Sigmoid colon (tissue), 4 donors: ENCODE results near the gene HOXB2.

Experiments
- EP300 ChIP-seq, 4 donors: sonication (generic); formaldehyde crosslinking; IDR thresholded peaks; one replicate each; pipeline ENCODE4 v1.6.1; 2017; ENCODE audit warnings: antibody characterized with exemption in 4 of 4
- TF ChIP-seq, protein P1 (sequence below), 4 experiments: fragments of 450-650 bp in 3 of 4; fragments of 200-600 bp in 1 of 4; IDR thresholded peaks; one replicate each; pipeline ENCODE4 v1.5.1; 2016 to 2019; ENCODE audit warnings: antibody characterized with exemption in 4 of 4, mild to moderate bottlenecking in 3 of 4, moderate library complexity in 2 of 4

DNA sequence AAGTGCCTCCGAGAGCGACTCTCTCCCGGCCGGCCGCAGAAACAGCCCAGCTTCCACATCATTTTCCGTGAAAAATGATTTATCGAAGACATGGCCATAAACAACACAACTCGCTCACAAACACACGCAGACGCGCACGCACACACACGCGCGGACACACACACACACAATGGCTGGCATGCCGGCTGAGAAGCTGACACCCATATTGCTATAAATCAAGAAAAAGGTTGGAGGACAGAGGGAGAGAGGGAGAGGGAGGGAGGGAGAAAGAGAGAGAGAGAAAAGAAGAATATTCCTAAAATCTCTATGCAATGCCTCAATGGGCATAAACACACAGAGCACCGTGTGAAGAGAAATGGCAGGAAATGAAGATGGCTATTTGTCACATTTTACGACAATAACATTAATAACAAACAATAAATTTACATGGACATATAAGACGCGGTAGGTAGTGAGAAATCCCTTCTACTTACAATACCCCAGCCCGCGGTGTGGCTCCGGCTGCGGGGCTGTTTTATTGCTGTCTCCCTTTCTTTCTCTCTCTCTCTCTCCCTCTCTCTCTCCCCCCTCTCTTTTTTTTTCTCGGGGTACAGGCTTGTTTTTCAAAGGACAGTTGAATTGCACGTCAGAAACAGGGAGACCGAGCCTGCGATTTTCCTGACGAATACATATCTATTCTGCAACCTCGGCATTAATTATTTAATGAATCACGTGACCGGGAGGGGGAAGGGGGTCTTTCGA is 23.8 kb upstream of the HOXB2 start:
- TF ChIP-seq, protein P1, sequence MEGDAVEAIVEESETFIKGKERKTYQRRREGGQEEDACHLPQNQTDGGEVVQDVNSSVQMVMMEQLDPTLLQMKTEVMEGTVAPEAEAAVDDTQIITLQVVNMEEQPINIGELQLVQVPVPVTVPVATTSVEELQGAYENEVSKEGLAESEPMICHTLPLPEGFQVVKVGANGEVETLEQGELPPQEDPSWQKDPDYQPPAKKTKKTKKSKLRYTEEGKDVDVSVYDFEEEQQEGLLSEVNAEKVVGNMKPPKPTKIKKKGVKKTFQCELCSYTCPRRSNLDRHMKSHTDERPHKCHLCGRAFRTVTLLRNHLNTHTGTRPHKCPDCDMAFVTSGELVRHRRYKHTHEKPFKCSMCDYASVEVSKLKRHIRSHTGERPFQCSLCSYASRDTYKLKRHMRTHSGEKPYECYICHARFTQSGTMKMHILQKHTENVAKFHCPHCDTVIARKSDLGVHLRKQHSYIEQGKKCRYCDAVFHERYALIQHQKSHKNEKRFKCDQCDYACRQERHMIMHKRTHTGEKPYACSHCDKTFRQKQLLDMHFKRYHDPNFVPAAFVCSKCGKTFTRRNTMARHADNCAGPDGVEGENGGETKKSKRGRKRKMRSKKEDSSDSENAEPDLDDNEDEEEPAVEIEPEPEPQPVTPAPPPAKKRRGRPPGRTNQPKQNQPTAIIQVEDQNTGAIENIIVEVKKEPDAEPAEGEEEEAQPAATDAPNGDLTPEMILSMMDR (IDR thresholded peaks at IDR 0.05) = no peak
- peak in 1 of 4 donors; percentile 19 for TF ChIP-seq EP300 (IDR thresholded peaks at IDR 0.05)
